SK-N-SH treated with all-trans-retinoic acid at 6 μM for 48 hours (cell line): ENCODE measurements around the gene CCDC3.

ENCODE experiments used
- BACH2 ChIP-seq: fragments of 250-450 bp; sonication (Bioruptor Pico); IDR thresholded peaks from 2 replicates; pipeline ENCODE4 v1.9.0; 2021; ENCODE audit warnings: mild to moderate bottlenecking, borderline replicate concordance
- CREB5 ChIP-seq: fragments of 250-450 bp; sonication (Bioruptor Pico); IDR thresholded peaks from 2 replicates; pipeline ENCODE4 v1.5.1; 2020; ENCODE audit warnings: low read depth, mild to moderate bottlenecking, moderate library complexity
- CSRNP3 ChIP-seq: fragments of 250-450 bp; sonication (Bioruptor Pico); IDR thresholded peaks from 2 replicates; pipeline ENCODE4 v1.5.1; 2021; ENCODE audit warnings: mild to moderate bottlenecking, moderate library complexity
- ISL1 ChIP-seq: fragments of 250-450 bp; sonication (Bioruptor Pico); IDR thresholded peaks from 2 replicates; pipeline ENCODE4 v2.1.2; 2022; ENCODE audit warnings: mild to moderate bottlenecking, moderate library complexity
- PATZ1 ChIP-seq: fragments of 250-450 bp; sonication (Bioruptor Pico); IDR thresholded peaks from 2 replicates; pipeline ENCODE4 v1.8.0; 2020; ENCODE audit warnings: mild to moderate bottlenecking, moderate library complexity, borderline replicate concordance
- POU6F1 ChIP-seq: fragments of 250-450 bp; sonication (Bioruptor Pico); IDR thresholded peaks from 2 replicates; pipeline ENCODE4 v1.8.0; 2021; ENCODE audit warnings: low read depth, mild to moderate bottlenecking, moderate library complexity, borderline replicate concordance
- PPARA ChIP-seq: fragments of 250-450 bp; sonication (Bioruptor Pico); IDR thresholded peaks from 2 replicates; pipeline ENCODE4 v1.5.0; 2020; ENCODE audit warnings: mild to moderate bottlenecking, borderline replicate concordance
- RARB ChIP-seq: fragments of 250-450 bp; sonication (Bioruptor Pico); IDR thresholded peaks from 2 replicates; pipeline ENCODE4 v1.8.0; 2021; ENCODE audit warnings: mild to moderate bottlenecking, moderate library complexity
- SNAI2 ChIP-seq: fragments of 250-450 bp; sonication (Bioruptor Pico); IDR thresholded peaks from 2 replicates; pipeline ENCODE4 v1.5.0; 2020; ENCODE audit warnings: mild to moderate bottlenecking, moderate library complexity
- TCF4 ChIP-seq: fragments of 250-450 bp; sonication (Bioruptor Pico); IDR thresholded peaks from 2 replicates; pipeline ENCODE4 v1.8.0; 2021; ENCODE audit warnings: mild to moderate bottlenecking, moderate library complexity, borderline replicate concordance
- ZFP3 ChIP-seq: fragments of 250-450 bp; sonication (Bioruptor Pico); IDR thresholded peaks from 2 replicates; pipeline ENCODE4 v1.5.0; 2020; ENCODE audit warnings: mild to moderate bottlenecking, moderate library complexity
- ZFP30 ChIP-seq: fragments of 450-650 bp; formaldehyde crosslinking; IDR thresholded peaks from 2 replicates; pipeline ENCODE4 v1.5.0; 2022; ENCODE audit warnings: mild to moderate bottlenecking, moderate library complexity
- ZNF70 ChIP-seq: fragments of 450-650 bp; formaldehyde crosslinking; IDR thresholded peaks from 2 replicates; pipeline ENCODE4 v1.5.0; 2020; ENCODE audit warnings: mild to moderate bottlenecking, moderate library complexity
- ZNF8 ChIP-seq: fragments of 450-650 bp; formaldehyde crosslinking; IDR thresholded peaks from 2 replicates; pipeline ENCODE4 v1.5.0; 2020; ENCODE audit warnings: mild to moderate bottlenecking, moderate library complexity

- TF ChIP-seq ZFP30 (no peak), SNAI2 (CRISPR knock-in tag) (no peak), CSRNP3 (no peak), TCF4 (CRISPR knock-in tag) (no peak), PATZ1 (CRISPR knock-in tag) (no peak), ZFP3 (no peak), POU6F1 (CRISPR knock-in tag) (no peak), ISL1 (CRISPR knock-in tag) (no peak), PPARA (CRISPR knock-in tag) (no peak), CREB5 (no peak), RARB (CRISPR knock-in tag) (no peak), ZNF8 (CRISPR knock-in tag) (no peak), ZNF70 (CRISPR knock-in tag) (no peak), BACH2 (CRISPR knock-in tag) (no peak)
These were observed 116.7 kb downstream of the CCDC3 start for GRCh38 chr10:12884851-12885250.
